OCI-LY3 (cell line): ENCODE results near the gene LMCD1.

Experiments
- CTCF ChIP-seq: fragments of 200-600, 300-600 bp; sonication (generic); IDR thresholded peaks from 2 replicates; pipeline ENCODE4 v1.5.1; 2014; ENCODE audit warnings: antibody characterized with exemption, low read length, low read depth
- EZH2phosphoT487 ChIP-seq: fragments of 200-600 bp; shearing (Covaris generic); IDR thresholded peaks from 2 replicates; pipeline ENCODE4 v1.6.1; 2018; ENCODE audit warnings: antibody characterized with exemption, mixed run types, low read depth

- no peak for TF ChIP-seq CTCF
- TF ChIP-seq EZH2phosphoT487 = no peak
Measured at GRCh38 chr3:8525893-8526292, 24.3 kb downstream of the LMCD1 start.
